NCI-H2196 (cell line): ENCODE measurements around the gene PTCH2.
"Not testable (repeated sequence)": the region's sequence is repeated elsewhere in the genome, so short reads cannot be mapped to it uniquely, and the experiment has no call there.

ENCODE experiments used
- DNase-seq: peaks from one replicate; lab custom pipeline; 2025; ENCODE audit not compliant: unreplicated experiment; lab: John Stamatoyannopoulos, UW

PTCH2 gene

GRCh38 chr1:44839576-44839975, 3.5 kb downstream of the PTCH2 start:
- no peak for DNase-seq

- not testable (repeated sequence) for DNase-seq
Measured at GRCh38 chr1:44838294-44838693, 4.8 kb downstream of the PTCH2 start.

- peak; percentile 85 for DNase-seq
Measured at GRCh38 chr1:44835738-44836675, 7.0 kb downstream of the PTCH2 start.

- DNase-seq, result no peak
Measured at GRCh38 chr1:44834328-44834727, 8.7 kb downstream of the PTCH2 start.

- no peak for DNase-seq
Measured at GRCh38 chr1:44832056-44832705, 10.9 kb downstream of the PTCH2 start.

GRCh38 chr1:44831516-44831915, 11.5 kb downstream of the PTCH2 start:
- no peak for DNase-seq

GRCh38 chr1:44830900-44831304, 12.2 kb downstream of the PTCH2 start:
- DNase-seq, result no peak

- DNase-seq, result no peak
Measured at GRCh38 chr1:44829506-44830384, 13.3 kb downstream of the PTCH2 start.

- no peak for DNase-seq
Measured at GRCh38 chr1:44828841-44829440, 14.1 kb downstream of the PTCH2 start.

- DNase-seq, result no peak
Measured at GRCh38 chr1:44828003-44828651, 14.9 kb downstream of the PTCH2 start.

GRCh38 chr1:44827197-44828002, 15.7 kb downstream of the PTCH2 start:
- DNase-seq, result no peak

GRCh38 chr1:44826375-44827196, 16.5 kb downstream of the PTCH2 start:
- no peak for DNase-seq

- DNase-seq, result not testable (repeated sequence)
Measured at GRCh38 chr1:44824392-44824791, 18.7 kb downstream of the PTCH2 start.

GRCh38 chr1:44822981-44823451, 20.0 kb downstream of the PTCH2 start:
- no peak for DNase-seq

- DNase-seq, result no peak
Measured at GRCh38 chr1:44822131-44822701, 20.8 kb downstream of the PTCH2 start.

- DNase-seq, result no peak
Measured at GRCh38 chr1:44821240-44821715, 21.8 kb downstream of the PTCH2 start.

- DNase-seq, result no peak
Measured at GRCh38 chr1:44820328-44821239, 22.5 kb downstream of the PTCH2 start.
